GM12878 (cell line): ENCODE results near the gene JOSD2. TPM values are rescaled to one million over a fixed set of nuclear protein-coding genes. Genes with fewer than 3 reads are reported as not detected.

Experiments
- ATAC-seq: fragments of 200-7000 bp; cut with Tn5 transposase; 3 replicates; pipeline ENCODE4 v1.9.1; 2020; ENCODE audit warnings: mild to moderate bottlenecking, moderate library complexity
- BruUV-seq: library from RNA; stranded (reverse); fragments of 400-500 nt; replicated peaks from 2 replicates; lab custom pipeline; 2021; lab: Mats Ljungman, UMichigan
- CTCF ChIA-PET: fragments of 300-600 bp; sonication (Branson Sonifier 250); formaldehyde crosslinking; extraction: SDS; loops from one replicate; lab custom pipeline; 2021; ENCODE audit warnings: inconsistent platforms; lab: Yijun Ruan, JAX
- POLR2A ChIA-PET: fragments of 350-600 bp; formaldehyde crosslinking; extraction: SDS; loops from one replicate; lab custom pipeline; 2021; ENCODE audit warnings: inconsistent platforms; lab: Charles Lee
- RAD21 ChIA-PET: fragments of 300-600 bp; sonication (Branson Sonifier 250); formaldehyde crosslinking; loops from one replicate; lab custom pipeline; 2023; ENCODE audit warnings: antibody characterized with exemption; ENCODE audit not compliant: unreplicated experiment; lab: Charles Lee
- SMC1A ChIA-PET: fragments of 300-600 bp; sonication (Branson Sonifier 250); formaldehyde crosslinking; loops from one replicate; lab custom pipeline; 2023; ENCODE audit not compliant: unreplicated experiment, uncharacterized antibody; lab: Charles Lee
- DNase-seq: peaks from one replicate; pipeline ENCODE4 v3.0.0-alpha.2; 2011; ENCODE audit warnings: low read depth, low spot score
- FAIRE-seq: peaks from 3 replicates; lab custom pipeline; 2011; peaks lifted over from hg19 to GRCh38; lab: Jason Lieb, UNC
- H2AFZ ChIP-seq: 2 replicates; pipeline ENCODE4 v1.6.0; 2011; ENCODE audit warnings: low read depth, low read length, control low read depth; ENCODE audit not compliant: control insufficient read depth
- H3K27ac ChIP-seq: 2 replicates; pipeline ENCODE4 v1.5.1; 2011; ENCODE audit warnings: control low read depth; ENCODE audit not compliant: control insufficient read depth, insufficient read depth
- H3K27me3 ChIP-seq, 2 experiments: replicated peaks in 1 of 2; 2 replicates each; pipeline versions ENCODE4 v1.6.0 to v1.6.1; 2011; ENCODE audit warnings: low read length in 1 of 2; ENCODE audit not compliant: control insufficient read depth in 2 of 2, insufficient read depth in 2 of 2
- H3K36me3 ChIP-seq, 2 experiments: 2 replicates each; pipeline ENCODE4 v1.5.1; 2011; ENCODE audit warnings: low read length in 1 of 2; ENCODE audit not compliant: control insufficient read depth in 2 of 2, insufficient read depth in 2 of 2
- H3K4me1 ChIP-seq: 2 replicates; pipeline ENCODE4 v1.6.1; 2011; ENCODE audit warnings: mild to moderate bottlenecking, low read length, moderate library complexity, mixed read lengths; ENCODE audit not compliant: control insufficient read depth, insufficient read depth
- H3K4me2 ChIP-seq: 2 replicates; pipeline ENCODE4 v1.6.0; 2011; ENCODE audit warnings: control low read depth; ENCODE audit not compliant: control insufficient read depth, insufficient read depth
- H3K4me3 ChIP-seq: fragments of 200-600 bp; sonication (generic); 2 replicates; pipeline ENCODE4 v1.5.1; 2016
- H3K79me2 ChIP-seq: 2 replicates; pipeline ENCODE4 v1.6.0; 2011; ENCODE audit warnings: low read length; ENCODE audit not compliant: control insufficient read depth, insufficient read depth
- H3K9ac ChIP-seq: 2 replicates; pipeline ENCODE4 v1.8.0; 2011; ENCODE audit warnings: low read length, control low read depth, mixed read lengths; ENCODE audit not compliant: control insufficient read depth, insufficient read depth
- H3K9me3 ChIP-seq: replicated peaks from 3 replicates; pipeline ENCODE4 v1.5.1; 2011; ENCODE audit warnings: mild to moderate bottlenecking, low read length; ENCODE audit not compliant: control insufficient read depth, insufficient read depth
- H4K20me1 ChIP-seq: 2 replicates; pipeline ENCODE4 v1.6.0; 2011; ENCODE audit not compliant: control insufficient read depth, insufficient read depth
- ASH2L ChIP-seq: fragments of 300-600, 200-600 bp; sonication (generic); IDR thresholded peaks from 2 replicates; pipeline ENCODE4 v1.6.1; 2017; ENCODE audit warnings: low read depth, mild to moderate bottlenecking, borderline replicate concordance
- CREM ChIP-seq: IDR thresholded peaks from 2 replicates; pipeline ENCODE4 v1.6.1; 2014; ENCODE audit warnings: antibody characterized with exemption, low read depth
- EGR1 ChIP-seq, 2 experiments: IDR thresholded peaks; 1 replicate in 1 of 2; 2 replicates in 1 of 2; pipeline ENCODE4 v1.6.1; 2011 to 2012; ENCODE audit warnings: low read depth in 2 of 2, low read length in 2 of 2, borderline replicate concordance in 1 of 2, mild to moderate bottlenecking in 1 of 2, moderate library complexity in 1 of 2
- FOXM1 ChIP-seq: IDR thresholded peaks from 2 replicates; pipeline ENCODE4 v1.6.1; 2012; ENCODE audit warnings: low read depth, mild to moderate bottlenecking, inconsistent platforms, low read length, moderate library complexity
- HCFC1 ChIP-seq: fragments of 150-350 bp; IDR thresholded peaks from 2 replicates; pipeline ENCODE4 v1.6.1; 2014; ENCODE audit warnings: low read length
- NR2C2 ChIP-seq: IDR thresholded peaks from 2 replicates; pipeline ENCODE4 v1.6.1; 2011; ENCODE audit warnings: borderline replicate concordance, low read depth; ENCODE audit not compliant: control insufficient read depth, insufficient read length
- RFX5 ChIP-seq: IDR thresholded peaks from 2 replicates; pipeline ENCODE4 v1.6.1; 2011; ENCODE audit warnings: low read depth, low read length, improper control_type of control experiment
- SPI1 ChIP-seq: IDR thresholded peaks from 2 replicates; pipeline ENCODE4 v1.6.1; 2011; ENCODE audit warnings: low read depth, mild to moderate bottlenecking, low read length, moderate library complexity, borderline replicate concordance; ENCODE audit not compliant: insufficient read depth
- TAF1 ChIP-seq: IDR thresholded peaks from 2 replicates; pipeline ENCODE4 v1.6.1; 2011; ENCODE audit warnings: mild to moderate bottlenecking, low read depth, low read length, borderline replicate concordance
- TBL1XR1 ChIP-seq: IDR thresholded peaks from 2 replicates; pipeline ENCODE4 v1.6.1; 2012; ENCODE audit warnings: low read depth, low read length, improper control_type of control experiment
- ZNF207 ChIP-seq: fragments of 450-650 bp; IDR thresholded peaks from 2 replicates; pipeline ENCODE4 v1.6.1; 2014; ENCODE audit warnings: antibody characterized with exemption, mild to moderate bottlenecking, borderline replicate concordance
- ZNF24 ChIP-seq: fragments of 450-650 bp; IDR thresholded peaks from 2 replicates; pipeline ENCODE4 v1.6.1; 2017; ENCODE audit warnings: antibody characterized with exemption, mild to moderate bottlenecking
- ZNF384 ChIP-seq: IDR thresholded peaks from 2 replicates; pipeline ENCODE4 v1.6.1; 2012; ENCODE audit warnings: low read depth, mild to moderate bottlenecking, low read length, improper control_type of control experiment, borderline replicate concordance
- WGBS: methylation state at CpG from one replicate; pipeline ENCODE4 v1.1.6; 2016; ENCODE audit warnings: low lambda C conversion rate; ENCODE audit not compliant: insufficient replicate concordance, insufficient coverage; ENCODE audit errors: missing lambda C conversion rate; 5-methylcytosine and 5-hydroxymethylcytosine counted together
- in situ Hi-C: fragments of 300-500 bp; cut with MboI; formaldehyde crosslinking; loops from 9 replicates; pipeline ENCODE4 v1.14.3; 2018; ENCODE audit warnings: mixed read lengths
- intact Hi-C: fragments of 100-400 bp; cut with micrococcal nuclease; formaldehyde crosslinking; loops from one replicate; pipeline ENCODE4 v1.14.2; 2022; ENCODE audit not compliant: unreplicated experiment
- polyA plus RNA-seq, 11 experiments: library from polyadenylated mRNA; depleted of rRNA in 4 of 11; unstranded in 6 of 11; stranded (reverse) in 5 of 11; fragments of >200 nt; fragmentation: Nextera tagmentation in 4 of 11; fragmentation: Illumina TruSeq in 1 of 11; extraction: Ambion mirVana in 4 of 11; extraction: Trizol in 1 of 11; gene quantifications; 1 replicate in 1 of 11; 2 replicates in 10 of 11; pipeline versions ENCODE4 v1.2.1 to v1.2.3, GENCODE V29; 2011 to 2016; ENCODE audit warnings: inconsistent platforms in 2 of 11, missing spikeins in 2 of 11, low read depth in 1 of 11
- total RNA-seq, 4 experiments: library from RNA; depleted of rRNA in 3 of 4; stranded (reverse); fragments of >200 nt in 3 of 4; fragmentation: Illumina TruSeq in 1 of 4; extraction: Trizol in 1 of 4; gene quantifications; 2 replicates each; pipeline versions ENCODE4 v1.2.1 to v1.2.3, GENCODE V29; 2013 to 2021
- TF ChIP-seq, protein P1 (sequence below): IDR thresholded peaks from 2 replicates; pipeline ENCODE4 v1.6.1; 2012; ENCODE audit warnings: low read length, inconsistent platforms
- TF ChIP-seq, protein P2 (sequence below): fragments of 450-650 bp; formaldehyde crosslinking; IDR thresholded peaks from 2 replicates; pipeline ENCODE4 v1.4.0; 2020; ENCODE audit warnings: mild to moderate bottlenecking, moderate library complexity

The JOSD2 gene
- total and polyA plus RNA-seq, 10 of the 15 experiments (the other 5 are each of a cell fraction or from before 2014, with no cell fraction given), result 0.91 to 26.7 (median 13.0) TPM

DNA sequence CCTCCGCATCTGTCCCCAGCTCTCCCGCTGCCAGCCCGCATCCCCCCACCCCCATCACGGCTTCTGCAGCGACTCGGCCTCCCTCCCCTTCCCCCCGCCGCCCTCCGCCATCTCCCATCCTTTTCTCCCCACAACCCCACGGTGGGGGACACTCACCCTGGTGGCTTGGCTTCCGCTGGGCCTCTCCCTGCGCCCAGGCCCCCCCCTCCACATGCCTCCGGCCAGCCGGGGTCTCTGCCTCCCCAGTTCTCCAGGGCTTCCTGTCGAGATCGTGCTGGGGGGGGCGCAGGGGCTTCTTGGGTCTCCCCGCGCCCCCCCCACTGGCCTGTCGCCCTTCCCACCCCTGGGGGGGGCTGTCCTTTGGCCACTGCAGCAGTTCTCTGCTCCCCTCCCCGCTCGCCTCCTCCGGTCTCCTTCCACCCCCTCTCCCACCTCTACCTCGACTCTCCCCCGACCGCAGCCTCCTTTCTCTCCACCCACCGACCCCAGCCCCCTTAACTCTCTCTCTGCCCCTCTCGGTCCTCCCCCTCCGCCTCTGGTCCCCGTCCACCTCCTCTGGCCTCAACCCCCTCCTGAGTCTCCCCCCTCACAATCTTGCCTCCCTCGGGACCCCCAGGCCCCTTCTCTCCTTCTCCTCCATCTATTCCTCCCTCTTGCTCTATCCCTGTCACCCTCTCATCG is 40.2 kb upstream of the JOSD2 start (continued):
- no peak for TF ChIP-seq HCFC1
- TF ChIP-seq ZNF384, result no peak
- TF ChIP-seq ASH2L, result no peak
- TF ChIP-seq, protein P1, sequence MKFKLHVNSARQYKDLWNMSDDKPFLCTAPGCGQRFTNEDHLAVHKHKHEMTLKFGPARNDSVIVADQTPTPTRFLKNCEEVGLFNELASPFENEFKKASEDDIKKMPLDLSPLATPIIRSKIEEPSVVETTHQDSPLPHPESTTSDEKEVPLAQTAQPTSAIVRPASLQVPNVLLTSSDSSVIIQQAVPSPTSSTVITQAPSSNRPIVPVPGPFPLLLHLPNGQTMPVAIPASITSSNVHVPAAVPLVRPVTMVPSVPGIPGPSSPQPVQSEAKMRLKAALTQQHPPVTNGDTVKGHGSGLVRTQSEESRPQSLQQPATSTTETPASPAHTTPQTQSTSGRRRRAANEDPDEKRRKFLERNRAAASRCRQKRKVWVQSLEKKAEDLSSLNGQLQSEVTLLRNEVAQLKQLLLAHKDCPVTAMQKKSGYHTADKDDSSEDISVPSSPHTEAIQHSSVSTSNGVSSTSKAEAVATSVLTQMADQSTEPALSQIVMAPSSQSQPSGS, result no peak

DNA sequence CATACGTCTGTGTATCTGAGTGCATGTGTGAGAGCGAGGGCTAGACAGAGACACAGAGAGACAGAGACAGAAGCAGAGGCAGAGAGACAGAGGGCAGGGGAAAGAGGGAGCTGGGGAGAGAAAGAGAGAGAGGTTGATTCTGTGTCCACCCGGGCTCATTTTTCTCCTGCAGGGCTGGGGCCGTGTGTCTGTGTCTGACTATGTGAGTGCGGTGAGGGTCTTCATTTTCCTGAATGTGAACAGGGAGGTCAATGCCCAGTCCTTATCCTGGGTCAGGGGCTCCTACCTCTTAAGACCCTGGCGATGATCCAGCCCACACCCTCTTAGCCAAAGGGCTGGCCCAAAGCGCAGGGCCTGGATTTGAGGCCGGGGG is 39.6 kb upstream of the JOSD2 start:
- Histone ChIP-seq H3K9ac (no peak overlapping the region), H3K27me3 (peaks cover 0 to 3% of the 10 kb centered on the region in 2 experiments), H3K4me3 (no peak overlapping the region), H3K9me3 (no peaks in the 10 kb centered on the region), H3K36me3 (no peaks in the 10 kb centered on the region), H3K4me2 (no peak overlapping the region), H3K4me1 (no peaks in the 10 kb centered on the region), H3K27ac (no peak overlapping the region), H3K79me2 (no peaks in the 10 kb centered on the region), H2AFZ (no peak overlapping the region), H4K20me1 (no peaks in the 10 kb centered on the region)
- ChIA-PET POLR2A (no interaction called here), CTCF (interaction anchor here (1.2 kb wide), 1 partner anchor 13 kb away, joined by 3 read pairs; no protein-coding TSS in a partner anchor), SMC1A (no interaction called here), RAD21 (no interaction called here)
- BruUV-seq, result no TSS peak
- intact Hi-C loops (no loop called here), in situ Hi-C loops (no loop called here)
- ATAC-seq (no peak), DNase-seq (no peak), FAIRE-seq (no peak)
- 32% methylated on average over 8 of the region's 8 CpGs for WGBS
- no peak for TF ChIP-seq TBL1XR1
- no peak for TF ChIP-seq ZNF207
- no peak for TF ChIP-seq SPI1
- no peak for TF ChIP-seq TAF1
- no peak for TF ChIP-seq EGR1 (IDR thresholded peaks at IDR 0.05; ENCODE audit: borderline replicate concordance in 1 of 2, low read depth in 2 of 2, low read length in 2 of 2)
- no peak for TF ChIP-seq NR2C2
- TF ChIP-seq FOXM1, result no peak
- TF ChIP-seq, protein P2, sequence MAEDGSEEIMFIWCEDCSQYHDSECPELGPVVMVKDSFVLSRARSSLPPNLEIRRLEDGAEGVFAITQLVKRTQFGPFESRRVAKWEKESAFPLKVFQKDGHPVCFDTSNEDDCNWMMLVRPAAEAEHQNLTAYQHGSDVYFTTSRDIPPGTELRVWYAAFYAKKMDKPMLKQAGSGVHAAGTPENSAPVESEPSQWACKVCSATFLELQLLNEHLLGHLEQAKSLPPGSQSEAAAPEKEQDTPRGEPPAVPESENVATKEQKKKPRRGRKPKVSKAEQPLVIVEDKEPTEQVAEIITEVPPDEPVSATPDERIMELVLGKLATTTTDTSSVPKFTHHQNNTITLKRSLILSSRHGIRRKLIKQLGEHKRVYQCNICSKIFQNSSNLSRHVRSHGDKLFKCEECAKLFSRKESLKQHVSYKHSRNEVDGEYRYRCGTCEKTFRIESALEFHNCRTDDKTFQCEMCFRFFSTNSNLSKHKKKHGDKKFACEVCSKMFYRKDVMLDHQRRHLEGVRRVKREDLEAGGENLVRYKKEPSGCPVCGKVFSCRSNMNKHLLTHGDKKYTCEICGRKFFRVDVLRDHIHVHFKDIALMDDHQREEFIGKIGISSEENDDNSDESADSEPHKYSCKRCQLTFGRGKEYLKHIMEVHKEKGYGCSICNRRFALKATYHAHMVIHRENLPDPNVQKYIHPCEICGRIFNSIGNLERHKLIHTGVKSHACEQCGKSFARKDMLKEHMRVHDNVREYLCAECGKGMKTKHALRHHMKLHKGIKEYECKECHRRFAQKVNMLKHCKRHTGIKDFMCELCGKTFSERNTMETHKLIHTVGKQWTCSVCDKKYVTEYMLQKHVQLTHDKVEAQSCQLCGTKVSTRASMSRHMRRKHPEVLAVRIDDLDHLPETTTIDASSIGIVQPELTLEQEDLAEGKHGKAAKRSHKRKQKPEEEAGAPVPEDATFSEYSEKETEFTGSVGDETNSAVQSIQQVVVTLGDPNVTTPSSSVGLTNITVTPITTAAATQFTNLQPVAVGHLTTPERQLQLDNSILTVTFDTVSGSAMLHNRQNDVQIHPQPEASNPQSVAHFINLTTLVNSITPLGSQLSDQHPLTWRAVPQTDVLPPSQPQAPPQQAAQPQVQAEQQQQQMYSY (CRISPR knock-in tag), result no peak
- no peak for TF ChIP-seq CREM
- no peak for TF ChIP-seq ZNF384
- no peak for TF ChIP-seq RFX5
- no peak for TF ChIP-seq ZNF24
